ENCODE measurements around the gene ATP8B2.
"Not testable (repeated sequence)": the region's sequence is repeated elsewhere in the genome, so short reads cannot be mapped to it uniquely, and the experiment has no call there.

ATP8B2 gene

DNA sequence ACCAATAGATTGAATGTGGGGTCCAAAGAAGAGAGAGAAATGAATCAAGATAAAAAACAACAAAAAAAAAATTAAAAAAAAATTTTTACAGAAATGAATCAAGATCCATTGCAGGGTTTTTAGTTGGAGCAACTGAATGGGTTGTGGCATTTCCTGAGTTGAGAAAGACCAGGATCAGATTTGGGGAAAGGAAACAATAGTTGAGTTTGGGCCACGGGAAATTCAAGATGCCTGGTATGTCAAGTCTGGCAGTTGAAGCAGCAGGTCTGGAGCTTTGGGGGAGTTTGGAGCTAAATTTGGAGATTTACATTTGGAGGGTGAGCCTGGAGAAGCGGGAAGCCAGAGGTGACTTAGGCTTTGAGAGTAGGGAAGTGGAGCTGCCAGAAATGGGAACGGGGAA is 22.6 kb downstream of the ATP8B2 start:
- DNase-seq, result no peak

DNA sequence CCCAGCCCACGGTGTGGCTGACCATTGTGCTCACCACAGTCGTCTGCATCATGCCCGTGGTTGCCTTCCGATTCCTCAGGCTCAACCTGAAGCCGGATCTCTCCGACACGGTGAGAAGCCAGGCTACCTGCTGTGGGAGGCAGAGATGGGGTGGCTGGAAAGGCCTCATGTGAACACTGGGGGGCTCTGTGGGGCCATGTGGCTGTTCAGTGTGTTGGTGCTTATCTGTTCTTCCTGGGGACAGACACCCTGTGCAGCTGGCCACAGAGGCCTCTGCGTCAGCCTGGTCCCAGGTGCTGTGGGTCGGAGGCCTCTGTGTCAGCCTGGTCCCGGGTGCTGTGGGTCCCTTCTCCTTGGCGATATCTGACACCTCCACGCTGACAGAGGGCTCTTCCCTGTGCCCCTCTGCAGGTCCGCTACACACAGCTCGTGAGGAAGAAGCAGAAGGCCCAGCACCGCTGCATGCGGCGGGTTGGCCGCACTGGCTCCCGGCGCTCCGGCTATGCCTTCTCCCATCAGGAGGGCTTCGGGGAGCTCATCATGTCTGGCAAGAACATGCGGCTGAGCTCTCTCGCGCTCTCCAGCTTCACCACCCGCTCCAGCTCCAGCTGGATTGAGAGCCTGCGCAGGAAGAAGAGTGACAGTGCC is 23.2 kb downstream of the ATP8B2 start:
- DNase-seq, result no peak

DNA sequence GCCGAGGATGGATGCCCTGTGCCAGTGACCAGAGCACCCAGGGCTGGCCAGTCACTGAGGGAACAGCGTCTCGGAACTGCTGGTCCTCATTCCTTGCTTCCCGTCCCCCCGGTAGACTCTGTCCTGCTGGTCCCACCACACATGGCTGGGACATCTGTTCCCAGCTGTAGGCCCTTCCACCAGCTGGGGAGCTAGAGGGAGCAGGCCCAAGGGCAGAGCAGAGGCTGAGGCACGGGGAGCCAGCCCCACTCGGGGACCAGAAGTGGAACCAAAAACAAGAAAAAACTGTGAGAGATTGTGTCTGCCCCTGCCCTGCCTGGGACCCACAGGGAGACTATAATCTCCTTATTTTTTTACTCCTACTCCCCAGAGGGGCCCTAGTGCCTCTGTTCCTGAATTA is 23.8 kb downstream of the ATP8B2 start:
- no peak for DNase-seq

DNA sequence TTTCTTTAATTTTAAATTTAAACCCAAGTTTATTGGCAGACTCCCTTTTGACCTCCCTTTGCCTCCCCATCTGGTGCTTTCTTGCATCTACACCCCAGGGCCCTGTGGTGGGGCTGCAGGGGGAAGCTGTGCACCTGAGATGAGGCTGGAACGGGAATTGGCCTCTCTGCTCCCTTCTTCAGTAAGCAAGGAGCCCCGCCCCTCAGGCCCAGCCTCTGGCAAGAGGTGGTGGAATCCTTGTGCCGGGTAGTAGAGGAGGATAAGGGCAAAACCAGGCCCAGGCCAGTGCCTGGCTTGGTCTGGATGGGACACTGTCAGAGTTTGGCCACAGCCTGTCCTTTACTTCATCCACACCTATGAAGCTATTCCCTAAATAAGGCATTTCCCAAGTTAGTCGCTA is 25.1 kb downstream of the ATP8B2 start:
- no peak for DNase-seq

DNA sequence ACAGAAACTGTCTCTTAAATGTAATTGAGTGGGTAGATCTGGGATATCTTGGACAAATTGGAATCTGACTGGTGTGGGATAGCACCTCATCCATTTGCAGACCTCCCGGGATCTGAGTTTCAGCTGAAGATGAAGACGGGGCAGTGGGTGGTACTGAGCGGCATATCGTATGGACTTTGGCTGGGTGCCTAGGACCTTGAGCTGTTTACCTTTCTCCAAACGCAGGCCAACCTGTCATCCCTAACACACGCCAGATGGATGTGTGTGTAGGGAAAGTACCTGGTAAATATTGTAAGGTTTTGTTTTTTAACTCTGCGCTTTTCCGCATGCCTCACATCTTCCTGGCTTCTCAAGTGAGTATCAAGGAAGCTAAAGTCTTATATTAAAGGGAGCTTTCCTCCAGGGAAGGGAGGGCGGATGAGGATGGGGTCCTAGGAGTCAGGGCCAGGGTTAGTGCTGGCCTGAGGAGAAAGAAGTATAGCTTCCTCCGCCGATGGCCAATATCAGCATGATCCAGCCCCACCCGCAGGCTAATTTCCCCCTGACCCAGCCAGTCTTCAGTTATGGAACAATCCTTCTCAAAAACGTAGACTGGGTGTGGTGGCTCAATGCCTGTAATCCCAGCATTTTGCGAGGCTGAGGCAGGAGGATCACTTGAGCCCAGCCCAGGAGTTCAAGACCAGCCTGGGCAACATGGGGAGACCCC is 26.2 kb downstream of the ATP8B2 start:
- DNase-seq, result no peak

DNA sequence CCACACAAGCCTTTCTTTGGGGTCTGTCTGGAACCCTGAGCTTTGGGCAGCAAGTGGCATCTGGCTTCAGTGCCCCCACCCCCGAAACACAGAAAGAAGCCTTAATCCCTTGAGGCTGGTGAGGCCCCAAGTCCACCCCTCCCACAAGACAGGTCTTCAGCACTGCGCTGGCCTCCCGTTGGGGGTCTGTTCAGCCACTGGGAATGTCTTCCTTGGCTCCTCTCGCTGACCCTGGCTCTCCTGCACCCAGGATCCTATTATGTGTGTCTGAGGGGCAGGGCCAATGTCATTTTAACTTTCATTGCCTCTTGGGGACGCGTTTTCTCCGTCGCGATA is 26.9 kb downstream of the ATP8B2 start:
- no peak for DNase-seq

DNA sequence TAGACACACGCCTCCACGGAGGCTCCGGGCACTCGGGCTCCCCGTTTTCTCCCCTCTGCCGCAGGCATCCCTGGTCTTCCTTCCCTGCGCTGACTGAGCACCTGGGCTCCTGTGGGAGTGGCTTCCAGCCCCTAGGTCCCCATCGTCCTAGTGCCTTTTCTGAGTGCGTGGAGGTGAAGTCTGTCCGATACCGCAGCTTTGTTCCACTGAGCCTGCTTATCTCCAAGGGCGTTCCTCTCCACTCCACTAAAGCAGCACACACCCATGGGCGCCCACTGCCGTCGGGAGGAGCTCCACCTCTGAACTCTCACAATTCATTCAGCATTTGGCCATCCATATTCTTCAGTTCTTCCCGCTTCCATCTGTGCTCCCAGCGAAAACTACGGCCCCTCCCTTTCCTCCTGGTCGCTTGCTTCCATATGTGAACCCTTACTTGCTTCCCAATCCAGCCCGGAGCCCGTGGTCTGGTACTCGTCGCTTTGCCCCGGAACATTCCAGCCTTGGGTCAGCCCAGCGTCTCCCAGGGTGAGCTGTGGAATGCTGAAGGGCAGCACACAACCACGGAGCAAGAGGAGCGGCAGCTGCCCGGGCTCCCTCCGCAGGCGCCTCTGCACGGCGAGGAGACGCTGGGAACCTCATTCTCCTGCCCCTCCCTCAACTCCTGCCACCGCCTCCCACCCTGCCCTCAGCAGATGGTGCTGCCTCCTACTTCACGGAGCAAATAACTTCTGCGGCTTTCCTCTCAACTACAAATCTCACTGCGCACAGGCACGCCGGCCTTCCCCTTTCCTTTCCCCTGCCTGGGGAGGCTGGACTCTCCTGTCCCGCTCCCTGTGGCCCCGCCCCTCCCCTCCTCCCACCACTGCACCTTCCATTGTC is 27.5 kb downstream of the ATP8B2 start:
- DNase-seq, result no peak

DNA sequence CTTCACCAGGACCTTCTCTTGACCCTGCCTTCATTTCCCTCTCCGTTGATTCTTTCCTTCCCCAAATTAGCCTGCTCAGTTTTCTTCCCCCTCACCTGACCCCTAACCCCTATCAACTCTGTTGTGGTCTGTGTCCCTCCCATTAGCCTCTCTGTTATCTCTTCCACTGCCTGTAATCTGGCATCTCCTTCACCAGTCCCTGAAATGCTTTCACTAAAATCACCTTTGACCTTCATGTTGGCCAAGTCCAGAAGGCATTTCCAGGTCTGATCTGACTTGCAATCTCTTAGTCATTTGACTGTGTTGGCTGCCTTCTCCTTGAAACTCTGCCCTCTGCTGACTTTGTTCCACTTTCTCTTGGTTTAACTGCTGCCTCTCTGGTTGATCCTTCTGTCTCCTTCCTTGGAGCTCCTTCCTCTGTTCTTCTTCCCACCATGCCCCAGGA is 28.2 kb downstream of the ATP8B2 start:
- no peak for DNase-seq

DNA sequence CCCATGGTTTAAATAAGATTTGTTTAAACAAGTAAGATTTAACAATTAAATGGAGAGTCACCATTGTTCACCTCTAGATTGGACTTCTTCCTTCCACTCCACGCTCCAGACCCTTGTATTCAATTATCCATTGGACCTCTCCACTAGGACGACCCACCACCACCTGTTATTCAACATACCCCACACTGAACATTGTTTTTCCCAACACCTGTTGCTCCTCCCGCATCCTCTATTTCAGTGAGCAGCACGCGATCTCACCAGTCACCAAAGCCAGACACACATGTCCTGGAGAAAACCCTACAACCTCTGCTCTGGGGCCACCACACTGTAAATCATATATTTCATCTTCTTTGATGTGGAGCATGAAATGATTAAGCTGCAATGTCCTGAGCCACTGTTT is 28.6 kb downstream of the ATP8B2 start:
- DNase-seq, result no peak

DNA sequence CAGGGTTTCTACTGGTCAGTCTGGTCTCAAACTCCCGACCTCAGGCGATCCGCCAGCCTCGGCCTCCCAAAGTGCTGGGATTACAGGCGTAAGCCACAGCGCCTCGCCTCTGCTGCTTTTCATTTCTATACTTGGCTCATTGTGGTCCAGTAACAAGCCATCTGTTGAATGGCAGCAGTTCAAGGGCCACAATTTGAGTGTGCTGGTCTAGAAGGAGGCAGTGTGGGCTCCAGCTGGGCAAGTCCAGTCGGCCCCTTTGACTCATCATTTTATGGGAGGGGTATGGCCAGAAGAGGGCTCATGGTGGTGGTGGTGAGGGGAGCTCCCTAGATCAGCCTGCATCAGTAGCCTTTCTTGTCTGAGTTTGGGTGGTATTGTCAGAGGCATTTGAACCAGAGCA is 33.2 kb downstream of the ATP8B2 start:
- no peak for DNase-seq

DNA sequence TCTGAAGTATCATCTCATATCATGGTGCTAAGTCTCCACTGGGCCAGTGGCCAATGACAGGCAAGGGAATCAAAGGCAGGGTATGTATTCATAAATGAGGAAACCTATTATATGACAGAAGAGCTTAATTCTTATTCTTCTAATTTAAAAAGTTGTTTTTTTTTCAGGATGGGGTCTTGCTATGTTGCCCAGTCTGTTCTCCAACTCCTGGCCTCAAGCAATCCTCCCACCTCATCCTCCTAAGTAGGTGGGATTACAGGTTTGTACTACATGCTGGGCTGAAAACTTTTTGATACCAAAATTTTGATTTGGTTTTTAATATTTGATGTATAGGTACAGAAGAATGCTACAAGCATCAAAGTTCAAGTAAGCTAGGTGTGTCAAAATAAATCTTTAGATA is 35.0 kb downstream of the ATP8B2 start:
- DNase-seq, result no peak

DNA sequence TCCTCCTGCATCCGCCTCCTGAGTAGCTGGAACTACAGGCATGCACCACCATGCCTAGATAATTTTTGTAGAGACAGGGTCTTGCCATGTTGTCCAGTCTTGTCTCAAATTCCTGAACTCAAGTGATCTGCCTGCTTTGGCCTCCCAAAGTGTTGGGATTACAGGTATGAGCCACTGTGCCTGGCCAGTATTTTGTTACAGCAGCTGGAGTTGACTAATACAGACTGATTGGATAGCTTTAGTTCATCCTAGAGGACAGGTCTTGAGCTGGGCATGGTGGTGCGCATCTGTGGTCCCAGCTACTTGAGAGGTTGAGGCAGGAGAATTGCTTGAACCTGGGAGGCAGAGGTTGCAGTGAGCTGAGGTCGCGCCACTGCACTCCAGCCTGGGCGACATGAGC is 35.6 kb downstream of the ATP8B2 start:
- not testable (repeated sequence) for DNase-seq

DNA sequence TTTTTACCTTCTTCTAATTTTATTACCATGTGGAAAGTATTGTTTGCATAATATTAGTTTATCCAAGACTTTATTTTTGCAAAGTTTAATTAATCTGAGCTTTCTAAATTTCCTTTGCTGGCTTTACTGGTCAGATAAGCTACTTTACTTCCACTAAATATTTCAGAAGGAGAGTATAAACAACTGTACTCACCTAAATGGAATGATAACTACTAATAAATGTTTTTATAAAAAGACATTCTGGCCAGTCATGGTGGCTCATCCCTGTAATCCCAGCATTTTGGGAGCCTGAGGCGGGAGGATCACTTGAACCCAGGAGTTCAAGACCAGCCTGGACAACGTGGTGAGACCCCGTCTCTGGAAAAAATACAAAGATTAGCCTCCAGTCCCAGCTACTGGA is 36.0 kb downstream of the ATP8B2 start:
- no peak for DNase-seq

DNA sequence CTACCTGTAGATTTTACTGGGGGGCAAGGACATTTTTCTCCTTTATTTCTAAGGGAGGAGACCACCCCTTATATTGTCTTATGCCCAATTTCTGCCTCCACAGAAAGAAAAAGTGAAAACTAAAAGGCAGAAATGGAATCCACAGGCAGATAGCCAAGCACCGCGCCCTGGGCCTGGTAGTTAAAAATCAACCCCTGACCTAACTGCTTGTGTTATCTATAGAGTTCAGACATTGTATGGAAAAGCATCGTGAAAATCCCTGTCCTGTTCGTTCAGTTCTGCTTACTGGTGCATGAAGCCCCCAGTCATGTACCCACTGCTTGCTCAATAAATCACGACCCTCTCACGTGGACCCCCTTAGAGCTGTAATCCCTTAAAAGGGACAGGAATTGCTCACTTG is 46.1 kb downstream of the ATP8B2 start:
- DNase-seq, result no peak

DNA sequence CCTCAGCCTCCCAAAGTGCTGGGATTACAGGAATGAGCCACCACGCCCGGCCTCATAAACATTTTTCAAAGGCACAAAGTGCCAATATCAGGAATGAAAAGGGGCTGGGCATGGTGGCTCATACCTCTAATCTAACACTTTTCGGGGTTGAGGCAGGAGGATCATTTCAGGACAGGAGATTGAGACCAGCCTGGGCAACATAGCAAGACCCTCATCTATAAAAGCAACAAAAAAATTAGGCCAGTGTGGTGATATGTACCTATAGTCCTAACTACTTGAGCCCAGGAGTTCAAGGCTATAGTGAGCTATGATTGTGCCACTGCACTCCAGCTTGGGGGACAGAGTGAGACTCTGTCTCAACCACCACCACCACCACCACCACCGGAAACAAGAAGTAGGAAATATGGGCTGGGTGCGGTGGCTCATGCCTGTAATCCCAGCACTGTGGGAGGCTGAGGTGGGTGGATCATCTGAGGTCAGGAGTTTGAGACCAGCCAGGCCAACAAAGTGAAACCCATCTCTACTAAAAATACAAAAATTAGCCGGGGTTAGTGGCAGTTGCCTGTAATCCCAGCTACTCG is 48.5 kb downstream of the ATP8B2 start:
- not testable (repeated sequence) for DNase-seq

DNA sequence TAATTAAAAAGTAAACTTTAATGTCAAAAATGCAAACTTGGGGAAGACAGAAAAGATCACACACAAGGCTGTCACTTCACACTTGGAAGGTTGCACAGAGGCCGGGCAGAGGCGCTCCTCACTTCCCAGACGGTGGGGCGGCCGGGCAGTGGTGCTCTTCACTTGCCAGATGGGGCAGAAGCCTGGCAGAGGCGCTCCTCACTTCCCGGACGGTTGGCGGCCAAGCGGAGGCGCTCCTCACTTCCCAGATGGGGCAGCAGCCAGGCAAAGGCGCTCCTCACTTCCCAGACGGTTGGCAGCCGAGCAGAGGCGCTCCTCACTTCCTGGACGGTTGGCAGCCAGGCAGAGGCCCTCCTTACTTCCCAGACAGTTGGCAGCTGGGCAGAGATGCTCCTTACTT is 54.0 kb downstream of the ATP8B2 start:
- no peak for DNase-seq

DNA sequence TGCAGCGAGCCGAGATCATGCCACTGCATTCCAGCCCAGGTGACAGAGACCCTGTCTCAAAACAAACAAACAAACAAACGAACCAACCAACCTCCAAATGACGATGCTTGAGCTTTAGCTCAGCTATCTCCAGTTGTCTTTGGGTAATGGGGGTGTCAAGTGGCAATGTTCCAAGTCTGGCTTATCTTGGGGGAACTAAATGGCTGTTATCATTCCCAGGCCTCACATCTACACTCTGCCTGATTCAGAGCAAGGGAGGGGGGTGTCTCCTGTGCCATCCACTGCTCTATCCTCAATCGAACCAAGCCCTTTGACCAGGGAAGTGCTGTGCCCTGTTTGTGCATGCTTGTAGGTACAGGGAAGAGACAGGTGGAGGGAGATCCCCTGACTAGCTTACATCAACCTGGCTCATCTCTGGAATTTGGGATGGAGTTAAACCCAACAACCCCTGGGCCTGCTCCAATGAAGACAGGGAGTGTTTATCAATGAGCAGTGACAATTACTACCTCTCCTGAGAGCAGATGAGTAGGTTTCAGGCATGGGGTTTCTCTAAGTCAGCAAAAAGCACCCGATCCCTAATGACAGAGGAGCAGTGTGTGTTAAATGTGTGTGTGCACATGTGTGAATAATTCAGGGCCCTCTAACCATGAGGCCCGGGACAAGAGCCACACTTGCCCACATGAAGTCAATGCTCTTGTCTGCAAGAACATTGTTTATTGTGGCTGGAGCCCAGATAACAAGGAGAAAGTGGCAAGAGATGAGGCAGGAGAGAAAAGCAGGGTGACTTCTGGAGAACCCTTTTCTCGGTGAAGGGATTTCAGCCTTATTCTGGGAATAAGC is 59.5 kb downstream of the ATP8B2 start:
- no peak for DNase-seq

DNA sequence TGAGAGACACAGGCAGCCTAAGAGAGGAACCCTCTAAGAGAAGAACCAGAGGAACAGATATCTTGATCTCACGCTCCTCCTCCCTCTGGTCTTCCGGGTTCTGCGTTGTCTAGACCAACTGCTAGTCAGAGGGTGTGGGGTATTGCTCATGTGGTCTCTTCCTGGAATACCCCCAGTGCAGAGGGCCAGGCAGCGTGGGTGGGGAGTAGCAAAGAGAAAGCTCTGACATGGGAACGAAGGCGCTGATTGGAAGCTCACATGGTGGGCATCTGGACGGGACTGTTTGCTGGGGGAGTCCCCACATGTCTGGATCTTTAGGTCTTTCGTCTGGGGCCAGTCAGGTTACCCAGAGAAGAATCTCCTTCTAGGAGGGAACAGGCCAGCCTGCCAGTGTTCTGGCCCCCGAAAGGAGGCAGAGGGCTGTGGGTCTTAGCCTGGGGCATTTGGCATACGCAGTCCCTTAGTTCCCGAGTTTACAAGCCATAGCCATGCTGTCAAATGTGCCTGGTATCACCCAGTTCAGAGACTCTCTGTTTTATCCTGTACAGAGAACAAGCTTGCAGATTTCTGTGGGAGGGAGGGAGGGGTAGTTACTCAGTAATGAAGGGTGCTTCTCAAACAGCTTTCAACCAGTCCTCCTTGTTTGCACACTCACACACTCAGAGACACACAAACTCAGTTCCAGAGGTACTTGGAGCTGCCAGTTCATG is 61.5 kb downstream of the ATP8B2 start:
- DNase-seq, result no peak

DNA sequence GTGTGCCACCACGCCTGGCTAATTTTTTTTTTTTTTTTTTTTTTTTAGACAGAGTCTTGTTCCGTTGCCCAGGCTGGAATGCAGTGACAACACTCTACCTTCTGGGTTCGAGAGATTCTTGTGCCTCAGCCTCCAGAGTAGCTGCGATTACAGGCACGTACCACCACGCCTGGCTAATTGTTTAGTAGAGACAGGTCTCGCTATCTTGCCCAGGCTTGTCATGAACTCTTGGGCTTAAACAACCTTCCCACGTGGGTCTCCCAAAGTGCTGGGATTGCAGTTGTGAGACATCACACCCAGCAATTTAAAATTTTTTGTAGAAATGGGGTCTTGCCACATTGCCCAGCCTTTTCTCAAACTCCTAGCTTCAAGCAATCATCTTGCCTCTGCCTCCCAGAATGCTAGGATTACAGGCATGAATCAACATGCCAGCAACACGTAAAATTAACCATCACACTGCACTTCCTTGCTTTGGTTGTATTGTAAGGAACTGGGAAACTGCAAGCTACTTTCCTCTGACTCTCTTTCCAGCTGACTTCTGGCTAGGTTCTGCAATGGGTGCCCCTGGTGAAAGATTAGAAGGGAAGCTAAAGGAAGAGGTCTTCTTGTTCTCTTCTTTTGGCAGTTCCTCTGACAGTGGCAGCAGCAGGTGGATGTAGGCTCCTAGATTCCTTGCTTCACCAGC is 65.9 kb downstream of the ATP8B2 start:
- DNase-seq, result no peak

DNA sequence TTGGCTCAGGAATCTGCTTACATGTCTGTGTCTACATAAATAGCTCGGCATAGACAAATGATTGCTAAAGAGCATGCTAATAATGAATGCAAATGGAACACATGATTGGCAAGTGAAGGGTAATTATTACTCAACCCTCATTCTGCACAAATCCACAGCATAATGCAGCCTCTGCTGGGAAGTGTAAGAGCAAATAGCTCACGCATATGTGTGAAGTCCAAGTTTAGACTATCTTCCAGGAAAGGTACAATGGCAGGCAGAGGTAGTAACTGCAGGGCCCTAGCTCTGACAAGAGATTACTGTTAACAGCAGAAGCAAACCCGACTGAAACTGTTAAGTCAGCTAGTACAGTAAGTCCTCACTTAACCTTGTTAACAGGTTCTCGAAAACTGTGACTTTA is 72.8 kb downstream of the ATP8B2 start:
- no peak for DNase-seq

DNA sequence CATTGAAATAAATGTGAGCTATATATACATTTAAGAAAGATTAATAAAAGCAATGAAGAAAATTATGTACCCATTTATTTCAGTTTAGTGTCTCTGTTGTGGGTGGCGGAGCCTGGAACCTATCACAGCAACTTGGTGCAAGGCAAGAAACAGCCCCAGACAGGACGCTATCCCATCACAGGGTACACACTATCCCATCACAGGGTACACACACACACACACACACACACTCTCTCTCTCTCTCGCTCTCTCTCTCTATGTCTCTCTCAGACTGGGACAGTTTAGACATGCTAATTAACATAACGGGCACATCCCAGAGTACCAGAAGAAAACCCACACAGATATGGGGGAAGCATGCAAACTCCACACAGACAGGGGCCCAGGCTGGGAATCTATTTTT is 73.4 kb downstream of the ATP8B2 start:
- DNase-seq, result no peak
